Measurements from ENCODE around the gene KDM4B. TPM values are rescaled to one million over a fixed set of nuclear protein-coding genes. Genes with fewer than 3 reads are reported as not detected.

The KDM4B gene
- total and polyA plus RNA-seq, 2 of the 8 experiments (the other 6 are each of a cell fraction or from before 2014, with no cell fraction given), result 12.0 to 31.9 TPM

GRCh38 chr19:5062799-5063198, 93.9 kb downstream of the KDM4B start:
- Histone ChIP-seq H3K27me3 (replicated peaks in 1 of 4; ENCODE audit: control insufficient read depth in 3 of 4, extremely low read depth in 1 of 4, insufficient read depth in 3 of 4, low read length in 3 of 4) (no peaks in the 10 kb centered on the region), H3K23ac (ENCODE audit: insufficient read length) (no peak overlapping the region), H3K9ac (replicated peaks in 1 of 4; ENCODE audit: extremely low read depth in 1 of 4, low read depth in 3 of 4, low read length in 3 of 4) (no peak overlapping the region), H2BK20ac (ENCODE audit: low read length) (no peak overlapping the region), H3K79me2 (ENCODE audit: control insufficient read depth in 1 of 2, insufficient read depth in 2 of 2, low read length in 2 of 2) (no peaks in the 10 kb centered on the region), H2AFZ (ENCODE audit: low read length) (no peak overlapping the region), H3K56ac (replicated peaks; ENCODE audit: insufficient read length, low read depth, low read length) (no peak overlapping the region), H4K5ac (ENCODE audit: insufficient read length, low read depth, low read length) (no peak overlapping the region), H3K4me3 (ENCODE audit: extremely low read depth in 1 of 4, insufficient read depth in 2 of 4, low read depth in 3 of 4, low read length in 4 of 4) (no peak overlapping the region), H3K36me3 (ENCODE audit: control insufficient read depth in 2 of 4, insufficient read depth in 4 of 4, low read length in 3 of 4) (peaks cover 0 to 8% (median 4%) of the 10 kb centered on the region in 4 experiments; a peak in 3 of 8 replicates), H2BK120ac (replicated peaks; ENCODE audit: low read depth, low read length) (no peak overlapping the region), H3K9me3 (ENCODE audit: insufficient read depth in 2 of 2, low read depth in 1 of 2, low read length in 1 of 2) (peaks cover 7 to 12% of the 10 kb centered on the region in 2 experiments; a peak in 3 of 4 replicates), H4K20me1 (replicated peaks in 1 of 2; ENCODE audit: control insufficient read depth in 1 of 2, insufficient read depth in 2 of 2, low read length in 2 of 2) (peaks cover 0 to 2% of the 10 kb centered on the region in 2 experiments), H4K91ac (replicated peaks; ENCODE audit: insufficient read length, low read length) (no peak overlapping the region), H3K4me1 (replicated peaks in 1 of 4; ENCODE audit: control insufficient read depth in 3 of 4, insufficient read depth in 4 of 4, low read length in 3 of 4) (peaks cover 0 to 9% (median 0%) of the 10 kb centered on the region in 4 experiments; a peak in 3 of 7 replicates), H2AK5ac (ENCODE audit: low read depth, low read length) (no peak overlapping the region), H3K4me2 (ENCODE audit: insufficient read depth in 1 of 2, low read depth in 2 of 2, low read length in 2 of 2) (no peak overlapping the region), H3K23me2 (ENCODE audit: low read depth, low read length) (no peaks in the 10 kb centered on the region), H2BK15ac (ENCODE audit: low read length) (no peak overlapping the region), H2BK5ac (ENCODE audit: low read depth, low read length) (no peak overlapping the region), H2BK12ac (ENCODE audit: low read depth, low read length) (no peak overlapping the region), H3K79me1 (ENCODE audit: low read depth, low read length) (no peaks in the 10 kb centered on the region; the same call in 1 of the 2 replicates), H3K4ac (replicated peaks; ENCODE audit: insufficient read length, low read depth, low read length) (no peak overlapping the region), H3K18ac (ENCODE audit: extremely low read depth, low read length) (no peak overlapping the region), H4K8ac (ENCODE audit: extremely low read depth, insufficient read depth, low read length) (no peak overlapping the region), H3K27ac (ENCODE audit: low read depth, low read length) (no peak overlapping the region), H3K14ac (ENCODE audit: insufficient read length) (no peak overlapping the region)
- no peak for DNase-seq (ENCODE audit: low read depth in 1 of 2, low spot score in 2 of 2)
- ChIA-PET CTCF (ENCODE audit: partially characterized antibody) (interaction anchor here (1.1 to 2.7 kb wide), 4 partner anchors 11 to 47 kb away, joined by 3 to 11 read pairs (median 4); no protein-coding TSS in a partner anchor), POLR2A (ENCODE audit: partially characterized antibody) (no interaction called here)
- no peak for FAIRE-seq
- no peak for TF ChIP-seq KDM4A (IDR thresholded peaks at IDR 0.05; ENCODE audit: low read depth, low read length, severe bottlenecking)
- no peak for TF ChIP-seq BRCA1 (IDR thresholded peaks at IDR 0.05; ENCODE audit: low read depth, low read length)
- 93% methylated on average over 4 of the region's 4 CpGs; no CpG with 5 or more reads in 1 of the 2 experiments for WGBS, 2 experiments (ENCODE audit: extremely low coverage in 1 of 2, insufficient coverage in 1 of 2, insufficient read length in 1 of 2, insufficient replicate concordance in 2 of 2, low coverage in 1 of 2, low lambda C conversion rate in 2 of 2, missing lambda C conversion rate in 1 of 2)
